HTERT RPE-1 (cell line): ENCODE data around the gene CTNNA2.

ENCODE experiments used
- in situ Hi-C: fragments of 300-500 bp; cut with MboI; formaldehyde crosslinking; loops from 4 replicates; pipeline ENCODE4 v1.14.3; 2020; ENCODE audit warnings: low sequenced_read_pairs

The CTNNA2 gene

DNA sequence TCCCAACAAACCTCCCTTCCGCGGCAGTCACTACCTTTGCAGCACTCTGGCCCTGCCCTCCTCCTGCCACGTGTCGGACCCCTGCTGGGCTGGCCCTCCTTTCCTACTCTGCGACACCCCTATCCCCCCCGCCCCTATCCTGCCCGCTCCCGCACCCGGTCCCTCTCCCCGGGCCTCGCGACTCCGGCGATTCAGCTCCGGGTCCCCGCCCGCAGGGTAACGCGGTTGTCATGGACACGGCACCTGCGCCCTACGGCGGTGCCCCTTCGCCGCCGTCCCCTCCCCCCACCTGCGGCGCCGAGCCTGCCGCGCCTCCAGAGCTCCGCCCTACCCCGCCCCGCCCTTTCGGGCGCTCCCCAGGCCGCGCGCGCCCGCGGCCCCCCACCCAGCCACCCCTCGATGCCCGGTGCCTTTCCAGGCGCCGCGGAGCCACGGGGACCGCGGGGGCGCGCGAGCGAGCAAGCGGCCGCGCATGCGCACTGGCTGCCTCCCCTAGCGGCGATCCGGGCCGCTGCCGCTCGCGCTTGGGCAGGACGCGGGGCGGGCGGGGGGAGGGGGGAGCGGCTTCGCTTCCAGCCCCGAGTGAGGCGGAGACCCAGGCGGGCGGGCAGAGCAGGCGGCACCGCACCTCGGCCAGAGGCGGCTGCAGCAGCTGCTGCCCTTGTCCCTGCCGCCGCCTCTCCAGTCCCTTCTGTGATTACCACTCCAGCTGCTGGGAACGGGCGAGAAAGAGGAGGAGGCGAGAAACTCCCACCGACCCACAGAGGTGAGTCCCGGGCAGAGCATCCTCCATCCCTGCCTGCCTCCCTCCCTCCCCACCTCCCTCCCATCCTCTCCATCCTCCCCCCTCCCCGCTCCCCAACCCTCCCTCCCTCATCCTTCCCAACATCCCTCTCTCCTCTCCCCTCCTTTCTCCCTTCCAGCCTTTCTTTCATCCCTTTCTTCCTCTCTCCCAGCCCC, at the start of gene CTNNA2:
Gene CTNNA2 (plus strand): TSS at position 610 of the 960 bp plus-strand sequence.
- in situ Hi-C loops = no loop called here

DNA sequence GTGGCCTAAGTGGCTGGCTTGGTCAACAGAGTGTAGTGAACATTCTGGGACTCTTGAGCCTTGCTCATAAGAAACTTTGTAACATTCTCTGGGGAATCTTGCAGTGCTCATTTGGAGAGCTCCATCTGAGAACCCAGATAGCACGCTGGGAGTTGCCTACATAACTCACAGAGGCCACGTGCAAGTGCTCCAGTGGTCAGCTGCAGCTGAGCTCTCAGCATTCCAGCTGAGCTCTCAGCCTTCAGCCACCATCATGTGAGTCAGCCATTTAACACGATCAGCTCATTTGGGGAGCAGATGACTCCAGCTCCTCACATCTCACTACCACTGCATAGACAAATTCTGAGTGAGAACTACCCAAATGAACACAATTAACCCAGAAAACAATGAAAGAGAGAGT, 25.5 kb upstream of the CTNNA2 start:
- in situ Hi-C loops = no loop called here

GRCh38 chr2:79511320-79511951, 1.4 kb upstream of the CTNNA2 start:
- in situ Hi-C loops = no loop called here

- in situ Hi-C loops = no loop called here
Measured at GRCh38 chr2:79513711-79514110, 860 bp downstream of the CTNNA2 start.

DNA sequence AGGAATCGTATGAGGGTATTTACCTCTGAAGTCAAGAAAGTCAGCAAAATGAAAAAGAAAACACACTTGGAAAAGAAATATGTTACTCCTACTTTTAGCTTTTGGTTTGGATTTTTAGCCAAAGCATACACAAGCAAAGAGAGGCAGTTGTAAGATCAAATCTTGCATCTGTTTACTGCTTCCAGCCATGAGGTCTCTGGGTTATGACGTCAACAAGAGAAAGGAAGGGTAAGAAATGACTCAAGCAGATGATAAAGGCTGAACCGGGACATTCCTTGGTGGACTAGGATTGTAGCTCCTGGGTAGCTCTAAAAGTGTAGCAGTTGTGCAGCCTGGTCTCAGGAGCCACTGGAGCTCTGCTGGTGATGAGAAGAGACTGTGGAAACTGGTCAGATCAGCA, 16.8 kb downstream of the CTNNA2 start:
- in situ Hi-C loops = no loop called here

DNA sequence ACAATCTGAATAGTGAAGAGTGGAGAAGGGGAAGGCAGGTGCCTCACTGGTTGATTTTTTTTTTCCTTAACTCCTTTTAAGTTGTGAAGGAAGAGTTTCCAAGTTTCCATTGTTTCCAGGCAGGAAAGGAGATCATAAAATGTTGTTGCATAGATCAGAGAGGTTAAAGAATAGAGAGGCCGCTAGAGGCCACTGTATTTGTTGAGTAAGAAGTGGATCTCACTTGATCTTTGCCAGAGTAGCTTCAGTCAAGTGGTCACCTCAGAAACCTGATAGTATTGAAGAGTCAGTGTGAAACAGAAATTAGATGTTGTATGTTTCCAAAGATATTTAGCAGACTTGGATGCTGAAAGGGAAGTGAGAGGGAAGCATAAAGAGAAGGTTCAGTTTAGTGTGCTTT, 17.6 kb downstream of the CTNNA2 start:
- in situ Hi-C loops = no loop called here

DNA sequence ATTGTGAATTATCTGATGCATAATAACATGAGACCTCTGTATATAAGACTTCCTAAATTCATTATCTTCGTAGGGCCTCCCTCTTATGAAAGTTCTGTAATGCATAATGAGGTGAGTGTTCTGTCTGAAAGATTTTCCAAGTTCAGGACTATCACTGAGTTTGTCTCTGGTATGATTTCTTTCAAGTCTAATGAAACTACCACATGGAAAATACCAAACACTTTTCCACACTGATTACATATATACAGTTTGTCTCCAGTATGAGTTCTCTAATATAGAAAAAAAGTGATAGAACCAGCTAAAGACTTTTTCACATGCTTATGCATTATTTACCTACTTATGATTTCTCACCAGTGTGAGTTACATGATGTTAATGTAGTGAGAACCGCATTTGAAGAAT, 34.7 kb downstream of the CTNNA2 start:
- in situ Hi-C loops = no loop called here

DNA sequence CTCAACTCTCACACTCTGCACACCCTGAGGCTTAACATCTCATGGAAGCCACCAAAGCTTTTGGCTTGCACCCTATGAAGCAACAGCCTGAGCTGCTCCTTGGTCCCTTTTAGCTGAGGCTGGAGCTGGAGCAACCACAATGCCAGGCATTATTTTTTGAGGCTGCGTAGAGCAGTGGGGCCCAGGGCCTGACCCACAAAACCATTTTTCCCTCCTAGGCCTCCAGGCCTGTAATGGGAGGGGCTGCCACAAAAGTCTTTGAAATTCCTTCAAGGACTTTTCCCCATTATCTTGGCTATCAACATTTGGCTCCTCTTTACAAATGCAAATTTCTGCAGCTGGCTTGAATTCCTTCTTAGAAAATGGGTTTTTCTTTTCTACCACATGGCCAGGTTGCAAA, 39.8 kb downstream of the CTNNA2 start:
- in situ Hi-C loops = no loop called here

- in situ Hi-C loops = no loop called here
Measured at GRCh38 chr2:79554899-79555298, 42.0 kb downstream of the CTNNA2 start.

DNA sequence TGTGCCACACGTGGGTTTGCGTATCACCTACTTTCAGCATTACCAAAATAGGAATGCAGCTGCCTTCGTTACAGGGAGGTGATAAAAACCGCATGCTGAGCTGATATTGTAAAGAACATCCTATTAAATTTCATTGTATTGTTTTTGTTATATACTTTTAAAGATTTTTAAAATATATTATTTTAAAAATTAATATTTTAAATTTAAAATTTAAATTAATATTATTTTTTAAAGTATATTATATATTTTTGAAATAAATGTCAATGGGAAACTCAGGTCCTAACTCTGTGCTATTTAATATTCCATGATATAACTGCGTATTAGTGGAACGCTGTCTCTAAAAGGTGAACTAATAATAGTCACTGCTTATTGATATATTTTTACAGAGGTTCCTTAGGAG, 51.2 kb downstream of the CTNNA2 start:
- in situ Hi-C loops = no loop called here

DNA sequence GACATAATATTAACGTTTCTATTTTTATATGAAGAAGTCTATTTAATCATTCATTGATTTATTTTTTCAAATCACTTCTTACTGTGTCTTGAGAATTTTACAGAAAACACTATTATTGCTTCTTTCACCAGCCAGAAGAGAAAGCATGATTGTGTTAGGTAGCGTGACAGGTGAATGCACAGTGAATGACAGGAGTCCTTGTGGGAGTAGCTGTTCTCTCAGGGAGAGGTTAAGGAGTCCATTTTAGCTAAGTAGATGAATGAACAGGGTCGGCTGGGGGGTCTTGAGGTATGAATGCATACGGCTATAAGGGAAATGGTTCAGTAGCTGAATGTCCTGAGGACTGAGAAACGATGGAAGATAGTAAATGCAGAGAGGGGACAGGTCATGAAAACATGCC, 56.2 kb downstream of the CTNNA2 start:
- in situ Hi-C loops = no loop called here

- in situ Hi-C loops = no loop called here
Measured at GRCh38 chr2:79573895-79574674, 61.2 kb downstream of the CTNNA2 start.

- in situ Hi-C loops = no loop called here
Measured at GRCh38 chr2:79576451-79576850, 63.6 kb downstream of the CTNNA2 start.

GRCh38 chr2:79578952-79579351, 66.1 kb downstream of the CTNNA2 start:
- in situ Hi-C loops = no loop called here

- in situ Hi-C loops = no loop called here
Measured at GRCh38 chr2:79580175-79580574, 67.3 kb downstream of the CTNNA2 start.

DNA sequence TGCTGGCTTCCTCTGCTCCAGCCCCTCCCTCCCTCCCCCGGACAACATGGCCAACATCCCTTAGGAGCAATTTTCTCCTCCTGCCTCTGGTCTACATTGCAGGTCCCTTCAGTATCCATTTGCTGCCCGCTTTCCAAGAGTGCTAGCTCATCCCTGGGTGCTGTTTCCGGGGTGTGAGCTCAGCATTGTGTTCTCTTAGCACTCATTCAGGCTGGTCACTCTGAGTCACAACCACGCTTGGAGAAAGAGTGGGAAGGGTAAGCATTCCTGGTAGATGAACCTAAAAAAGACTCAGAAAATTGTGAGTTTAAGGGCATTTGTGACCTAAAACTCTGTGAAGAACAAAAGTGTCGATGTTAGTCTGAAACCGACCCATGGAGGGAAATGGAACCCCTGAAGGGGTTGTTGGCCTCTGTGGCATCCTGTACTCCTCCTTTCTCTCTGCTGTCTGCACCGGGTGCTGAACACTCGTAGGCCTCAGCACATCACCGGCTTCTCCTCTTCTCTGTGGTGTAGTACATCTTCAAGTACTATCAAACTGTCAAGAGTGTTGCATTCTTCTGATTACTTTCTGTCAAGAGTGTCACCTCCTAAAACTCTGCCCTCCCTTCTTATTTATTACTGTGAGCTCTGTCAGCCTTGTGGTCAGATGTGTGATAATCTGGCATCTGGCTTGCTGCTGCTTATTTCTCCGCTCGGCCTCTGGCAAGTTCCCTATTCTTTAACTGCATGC, 73.0 kb downstream of the CTNNA2 start:
- in situ Hi-C loops = no loop called here

DNA sequence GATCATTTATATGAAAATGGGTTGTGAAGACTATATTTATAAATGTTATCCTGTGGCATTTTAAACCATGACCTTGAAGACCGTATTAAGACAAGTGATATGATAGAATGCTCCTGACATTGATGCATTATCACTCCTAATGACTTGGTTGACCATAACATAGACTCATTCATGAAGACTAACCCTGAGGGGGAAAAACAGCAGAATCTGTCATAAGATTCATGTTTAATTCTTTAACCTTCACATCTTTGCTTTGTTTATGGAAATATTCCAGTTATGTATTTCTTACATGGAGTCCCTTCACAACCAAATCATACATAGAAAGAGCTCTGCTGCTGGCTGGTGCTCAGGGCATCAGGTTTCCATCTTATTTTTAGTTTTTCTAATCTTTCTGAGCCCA, 78.4 kb downstream of the CTNNA2 start:
- in situ Hi-C loops = no loop called here

- in situ Hi-C loops = no loop called here
Measured at GRCh38 chr2:79593237-79593867, 80.5 kb downstream of the CTNNA2 start.

DNA sequence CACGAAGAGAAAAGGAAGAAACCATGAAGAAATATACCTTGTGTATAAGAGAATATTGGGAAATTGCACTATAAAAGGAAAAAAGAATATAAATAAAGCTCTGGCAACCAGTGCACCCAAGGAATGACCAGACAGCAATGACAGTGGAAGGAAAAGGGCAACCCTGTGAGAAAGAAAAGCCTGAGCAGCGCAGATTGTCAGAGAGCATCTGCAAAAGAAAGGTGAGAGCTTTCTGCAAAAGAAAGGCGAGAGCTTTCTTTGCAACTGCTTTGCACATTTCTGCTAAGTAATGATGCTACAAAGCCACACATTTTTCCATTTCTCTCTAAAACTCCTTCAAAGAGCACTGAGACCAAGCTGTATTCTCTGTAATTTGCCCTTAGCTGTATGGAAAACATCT, 83.6 kb downstream of the CTNNA2 start:
- in situ Hi-C loops = no loop called here

- in situ Hi-C loops = no loop called here
Measured at GRCh38 chr2:79604748-79605147, 91.9 kb downstream of the CTNNA2 start.
